Testis (tissue), 3 donors: ENCODE results near the gene OPRL1. TPM values are rescaled to one million over a fixed set of nuclear protein-coding genes. Genes with fewer than 3 reads are reported as not detected.

Source experiments
- DNase-seq: peaks from one replicate; pipeline ENCODE4 v3.0.0-alpha.2; 2019
- H3K27ac ChIP-seq, 2 donors: fragments of 200-600 bp; sonication (generic); one replicate each; pipeline ENCODE4 v1.5.1; 2019
- H3K27me3 ChIP-seq: fragments of 200-600 bp; sonication (generic); one replicate; pipeline ENCODE4 v1.5.1; 2019
- H3K36me3 ChIP-seq: fragments of 200-600 bp; sonication (generic); one replicate; pipeline ENCODE4 v1.5.1; 2017; ENCODE audit warnings: low read depth; ENCODE audit errors: missing control alignments
- H3K4me1 ChIP-seq: fragments of 200-600 bp; sonication (generic); one replicate; pipeline ENCODE4 v1.5.1; 2019
- H3K4me3 ChIP-seq, 2 donors: fragments of 200-600 bp; sonication (generic); one replicate each; pipeline ENCODE4 v1.5.1; 2017 to 2019
- H3K9me3 ChIP-seq: fragments of 200-600 bp; sonication (generic); one replicate; pipeline ENCODE4 v1.5.1; 2017
- POLR2A ChIP-seq: fragments of 450-650 bp; IDR thresholded peaks from one replicate; pipeline ENCODE4 v1.6.1; 2017; ENCODE audit warnings: antibody characterized with exemption, mild to moderate bottlenecking, moderate library complexity
- WGBS, 2 donors: methylation state at CpG; one replicate each; pipeline ENCODE4 v1.1.5; 2018; 5-methylcytosine and 5-hydroxymethylcytosine counted together
- intact Hi-C: fragments of 100-400 bp; cut with DNase I; formaldehyde crosslinking; loops from one replicate; pipeline ENCODE4 v1.15.1; 2023; ENCODE audit warnings: low total_unique reads
- microRNA-seq, 2 donors: library from miRNA; unstranded; fragments of <30 nt; microRNA quantifications; one replicate each; pipeline ENCODE4, GENCODE V29; 2016; ENCODE audit warnings: borderline number of aligned reads in 2 of 2, borderline replicate concordance in 1 of 2
- polyA plus RNA-seq: library from polyadenylated mRNA; stranded (reverse); fragments of 350-450 nt; fragmentation: Illumina TruSeq; extraction: RNeasy Lipid Tissue Mini Kit (QIAGEN cat#74804); gene quantifications from one replicate; pipeline ENCODE4 v1.2.3, GENCODE V29; 2014; ENCODE audit warnings: low read depth, low replicate concordance; ENCODE audit not compliant: insufficient read depth
- small RNA-seq, 2 donors: library from RNA; depleted of rRNA; stranded (forward); fragments of <200 nt; gene quantifications; one replicate each; pipeline ENCODE3, GENCODE V24; 2016
- total RNA-seq, 2 donors: library from RNA; depleted of rRNA; stranded (reverse); fragments of >200 nt; gene quantifications; one replicate each; pipeline ENCODE4 v1.2.3, GENCODE V29; 2016
- TF ChIP-seq, protein P1 (sequence below), 3 experiments: fragments of 450-650 bp in 2 of 3; fragments of 200-600 bp in 1 of 3; sonication (generic) in 1 of 3; IDR thresholded peaks; one replicate each; pipeline ENCODE4 v1.5.1; 2016 to 2019; ENCODE audit warnings: antibody characterized with exemption in 3 of 3, mild to moderate bottlenecking in 2 of 3, moderate library complexity in 1 of 3

Gene OPRL1
- total and polyA plus RNA-seq, 3 donors from 2014 or later: 6.0 to 9.4 (median 7.7) TPM

DNA sequence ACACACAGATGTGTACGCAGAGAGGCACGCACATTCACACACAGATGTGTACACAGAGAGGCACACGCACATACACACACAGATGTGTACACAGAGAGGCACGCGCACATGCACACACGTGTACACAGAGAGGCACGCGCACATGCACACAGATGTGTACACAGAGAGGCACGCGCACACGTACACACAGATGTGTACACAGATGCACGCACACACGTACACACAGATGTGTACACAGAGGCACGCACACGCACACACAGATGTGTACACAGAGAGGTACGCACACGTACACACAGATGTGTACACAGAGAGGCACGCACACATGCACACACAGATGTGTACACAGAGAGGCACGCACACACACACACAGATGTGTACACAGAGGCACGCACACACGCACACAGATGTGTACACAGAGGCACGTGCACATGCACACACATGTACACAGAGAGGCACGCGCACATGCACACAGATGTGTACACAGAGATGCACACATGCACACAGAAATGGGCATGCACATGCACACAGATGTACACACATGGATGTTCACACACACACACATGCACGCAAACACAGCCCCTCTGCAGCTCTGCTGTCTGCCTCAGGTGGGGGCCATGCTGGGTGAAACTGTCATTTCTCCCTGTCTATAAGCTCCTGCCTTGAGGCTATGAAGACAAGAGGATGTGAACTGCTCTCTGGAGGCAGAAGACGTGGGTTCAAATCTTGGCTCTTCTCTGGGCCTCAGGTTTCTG is 70.1 kb downstream of the OPRL1 start:
- H3K4me1 ChIP-seq: no peaks in the 10 kb centered on the region
- TF ChIP-seq, protein P1, sequence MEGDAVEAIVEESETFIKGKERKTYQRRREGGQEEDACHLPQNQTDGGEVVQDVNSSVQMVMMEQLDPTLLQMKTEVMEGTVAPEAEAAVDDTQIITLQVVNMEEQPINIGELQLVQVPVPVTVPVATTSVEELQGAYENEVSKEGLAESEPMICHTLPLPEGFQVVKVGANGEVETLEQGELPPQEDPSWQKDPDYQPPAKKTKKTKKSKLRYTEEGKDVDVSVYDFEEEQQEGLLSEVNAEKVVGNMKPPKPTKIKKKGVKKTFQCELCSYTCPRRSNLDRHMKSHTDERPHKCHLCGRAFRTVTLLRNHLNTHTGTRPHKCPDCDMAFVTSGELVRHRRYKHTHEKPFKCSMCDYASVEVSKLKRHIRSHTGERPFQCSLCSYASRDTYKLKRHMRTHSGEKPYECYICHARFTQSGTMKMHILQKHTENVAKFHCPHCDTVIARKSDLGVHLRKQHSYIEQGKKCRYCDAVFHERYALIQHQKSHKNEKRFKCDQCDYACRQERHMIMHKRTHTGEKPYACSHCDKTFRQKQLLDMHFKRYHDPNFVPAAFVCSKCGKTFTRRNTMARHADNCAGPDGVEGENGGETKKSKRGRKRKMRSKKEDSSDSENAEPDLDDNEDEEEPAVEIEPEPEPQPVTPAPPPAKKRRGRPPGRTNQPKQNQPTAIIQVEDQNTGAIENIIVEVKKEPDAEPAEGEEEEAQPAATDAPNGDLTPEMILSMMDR (IDR thresholded peaks at IDR 0.05): no peak
- no peak for TF ChIP-seq POLR2A
- 91 to 95% methylated on average over 26 of the region's 26 CpGs for WGBS, 2 donors
- no peaks in the 10 kb centered on the region for H3K27me3 ChIP-seq
- no peak for DNase-seq
- H3K27ac ChIP-seq: no peak overlapping the region
- no peaks in the 10 kb centered on the region for H3K9me3 ChIP-seq
- intact Hi-C loops: no loop called here
- H3K4me3 ChIP-seq: no peak overlapping the region
- H3K36me3 ChIP-seq: no peaks in the 10 kb centered on the region

Small RNA genes within 50 kb of the gene (microRNA-seq; reads per million reads assigned to microRNA genes)
- 0.69 to 0.70 reads per million in 2 donors for gene MIR6813

Small RNA genes within 50 kb of the gene (small RNA-seq; reads per million reads assigned to genes)
- 0 to 0.19 reads per million in 2 donors for gene AL355803.1
- 0 reads per million in 2 donors for gene MIR6813

Other genes with a start within 250 kb of the OPRL1 start
- gene ZBTB46, start 248.8 kb upstream of the OPRL1 start, total RNA-seq: 10 to 100 TPM; 12.5 to 15.4 TPM
- 5.2 TPM for gene ZBTB46, start 248.8 kb upstream of the OPRL1 start, polyA plus RNA-seq
- 10 to 100 TPM; 13.8 to 20.9 TPM for gene ABHD16B, start 218.6 kb upstream of the OPRL1 start, total RNA-seq
- gene ABHD16B, start 218.6 kb upstream of the OPRL1 start, polyA plus RNA-seq: 10.8 TPM
- 100 to 1,000 TPM; 100 to 132 TPM for gene TPD52L2, start 214.8 kb upstream of the OPRL1 start, total RNA-seq
- 89.9 TPM for gene TPD52L2, start 214.8 kb upstream of the OPRL1 start, polyA plus RNA-seq
- gene DNAJC5, start 185.0 kb upstream of the OPRL1 start, total RNA-seq: 10 to 100 TPM; 58.2 to 64.8 TPM
- gene DNAJC5, start 185.0 kb upstream of the OPRL1 start, polyA plus RNA-seq: 35.6 TPM
- gene UCKL1, start 123.7 kb upstream of the OPRL1 start, total RNA-seq: 10 to 100 TPM; 72.6 to 78.0 TPM
- gene UCKL1, start 123.7 kb upstream of the OPRL1 start, polyA plus RNA-seq: 35.0 TPM
- gene ZNF512B, start 110.2 kb upstream of the OPRL1 start, total RNA-seq: 10 to 100 TPM; 24.5 to 27.6 TPM
- 16.7 TPM for gene ZNF512B, start 110.2 kb upstream of the OPRL1 start, polyA plus RNA-seq
- gene SAMD10, start 100.4 kb upstream of the OPRL1 start, total RNA-seq: 10 to 100 TPM in 1 of 2 donors, 1 to 10 TPM in 1; 6.2 to 10.7 TPM
- gene SAMD10, start 100.4 kb upstream of the OPRL1 start, polyA plus RNA-seq: 3.9 TPM
- 100 to 1,000 TPM; 107 to 114 TPM for gene PRPF6, start 99.0 kb upstream of the OPRL1 start, total RNA-seq
- 106 TPM for gene PRPF6, start 99.0 kb upstream of the OPRL1 start, polyA plus RNA-seq
- 1 to 10 TPM; 4.5 to 8.3 TPM for gene C20orf204, start 43.9 kb upstream of the OPRL1 start, total RNA-seq
- 2.9 TPM for gene C20orf204, start 43.9 kb upstream of the OPRL1 start, polyA plus RNA-seq
- gene SOX18, start 30.4 kb upstream of the OPRL1 start, total RNA-seq: 10 to 100 TPM in 1 of 2 donors, 1 to 10 TPM in 1; 6.1 to 17.1 TPM
- 7.9 TPM for gene SOX18, start 30.4 kb upstream of the OPRL1 start, polyA plus RNA-seq
- gene TCEA2, start 16.9 kb upstream of the OPRL1 start, total RNA-seq: 100 to 1,000 TPM in 1 of 2 donors, 10 to 100 TPM in 1; 94.5 to 126 TPM
- gene TCEA2, start 16.9 kb upstream of the OPRL1 start, polyA plus RNA-seq: 171 TPM
- gene RGS19, start 564 bp upstream of the OPRL1 start, total RNA-seq: 10 to 100 TPM in 1 of 2 donors, 1 to 10 TPM in 1; 4.4 to 10.4 TPM
- 7.3 TPM for gene RGS19, start 564 bp upstream of the OPRL1 start, polyA plus RNA-seq
- 10 to 100 TPM; 45.3 to 89.9 TPM for gene LKAAEAR1, start 4.3 kb downstream of the OPRL1 start, total RNA-seq
- 6.6 TPM for gene LKAAEAR1, start 4.3 kb downstream of the OPRL1 start, polyA plus RNA-seq
- under 1 TPM in 1 of 2 donors, not detected in 1; 0.19 TPM for gene NPBWR2, start 27.5 kb downstream of the OPRL1 start, total RNA-seq
- not detected for gene NPBWR2, start 27.5 kb downstream of the OPRL1 start, polyA plus RNA-seq
- gene MYT1, start 84.4 kb downstream of the OPRL1 start, total RNA-seq: 10 to 100 TPM in 1 of 2 donors, 1 to 10 TPM in 1; 1.7 to 22.2 TPM
- gene MYT1, start 84.4 kb downstream of the OPRL1 start, polyA plus RNA-seq: 2.9 TPM
- 100 to 1,000 TPM in 1 of 2 donors, 10 to 100 TPM in 1; 96.4 to 156 TPM for gene PCMTD2, start 175.7 kb downstream of the OPRL1 start, total RNA-seq
- gene PCMTD2, start 175.7 kb downstream of the OPRL1 start, polyA plus RNA-seq: 57.6 TPM